Rectal smooth muscle tissue (tissue), 1 donor: ENCODE results near the gene FAT1.

ENCODE experiments used
- H3K27ac ChIP-seq: one replicate; pipeline ENCODE4 v1.7.0; 2013; ENCODE audit warnings: low read depth, low read length, inconsistent platforms
- H3K27me3 ChIP-seq: one replicate; pipeline ENCODE4 v1.7.0; 2013; ENCODE audit warnings: low read length; ENCODE audit not compliant: control insufficient read depth, insufficient read depth
- H3K36me3 ChIP-seq: one replicate; pipeline ENCODE4 v1.7.0; 2013; ENCODE audit warnings: low read length; ENCODE audit not compliant: control insufficient read depth, insufficient read depth
- H3K4me1 ChIP-seq: one replicate; pipeline ENCODE4 v1.7.0; 2013; ENCODE audit warnings: low read length; ENCODE audit not compliant: control insufficient read depth, insufficient read depth
- H3K4me3 ChIP-seq: one replicate; pipeline ENCODE4 v1.7.0; 2013; ENCODE audit warnings: low read length
- H3K9ac ChIP-seq: one replicate; pipeline ENCODE4 v1.7.0; 2013; ENCODE audit warnings: low read length

The FAT1 gene

DNA sequence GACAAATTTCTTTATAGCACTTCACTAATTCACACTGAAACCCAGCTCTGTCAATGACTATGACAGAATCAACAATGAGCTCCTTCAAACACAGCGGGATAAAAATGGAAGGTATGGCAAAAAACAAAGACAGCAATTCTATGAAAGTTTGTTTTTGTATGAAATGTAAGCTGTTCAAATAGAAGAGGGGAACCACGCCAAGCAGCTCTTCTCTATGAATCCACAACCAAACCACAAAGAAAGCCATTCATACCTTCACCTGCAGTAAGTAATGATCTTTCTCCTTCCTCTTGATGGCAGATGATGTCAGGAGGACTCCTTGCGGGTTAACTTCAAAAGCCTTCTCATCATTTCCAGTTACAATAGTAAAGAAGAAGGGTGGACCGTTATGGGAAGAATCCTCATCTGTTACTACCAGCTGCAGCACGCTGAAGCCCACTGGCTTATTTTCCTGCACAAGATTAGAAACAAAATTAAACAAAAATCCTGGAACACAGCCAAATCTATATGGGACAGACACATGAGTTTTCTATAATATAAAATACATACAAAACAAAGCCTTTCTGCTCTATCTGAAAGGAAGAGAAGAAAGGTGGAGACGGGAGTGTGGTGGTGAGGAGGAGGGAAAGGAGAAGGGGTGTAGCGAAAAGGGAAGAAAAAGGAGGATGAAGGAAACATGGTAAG is 119.4 kb downstream of the FAT1 start:
- Histone ChIP-seq H3K27ac (no peak overlapping the region), H3K4me1 (no peaks in the 10 kb centered on the region), H3K9ac (no peak overlapping the region), H3K27me3 (no peaks in the 10 kb centered on the region), H3K4me3 (no peak overlapping the region), H3K36me3 (peaks cover 16% of the 10 kb centered on the region)

DNA sequence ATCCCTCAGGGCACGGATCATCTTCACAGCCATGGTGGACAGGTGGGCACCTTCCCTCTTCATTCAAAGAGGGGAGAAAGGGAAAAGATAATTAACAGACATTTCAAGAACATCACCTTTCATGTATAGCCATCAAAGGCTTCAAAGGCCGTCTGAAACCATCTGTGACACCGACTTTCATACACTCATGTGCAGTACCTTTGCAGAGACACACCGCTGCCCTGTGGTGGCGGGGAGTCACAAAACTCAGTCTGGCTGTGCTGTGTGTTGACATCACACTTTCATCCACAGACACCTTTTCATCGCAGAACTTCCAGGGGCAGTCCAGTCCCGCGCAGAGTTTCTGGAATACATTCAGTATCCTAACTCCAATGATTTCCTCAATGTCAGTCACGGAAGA is 120.7 kb downstream of the FAT1 start:
- H3K4me3 ChIP-seq: no peak overlapping the region
- no peaks in the 10 kb centered on the region for H3K27me3 ChIP-seq
- no peak overlapping the region for H3K27ac ChIP-seq
- no peaks in the 10 kb centered on the region for H3K4me1 ChIP-seq
- H3K9ac ChIP-seq: no peak overlapping the region
- H3K36me3 ChIP-seq: peaks cover 19% of the 10 kb centered on the region

DNA sequence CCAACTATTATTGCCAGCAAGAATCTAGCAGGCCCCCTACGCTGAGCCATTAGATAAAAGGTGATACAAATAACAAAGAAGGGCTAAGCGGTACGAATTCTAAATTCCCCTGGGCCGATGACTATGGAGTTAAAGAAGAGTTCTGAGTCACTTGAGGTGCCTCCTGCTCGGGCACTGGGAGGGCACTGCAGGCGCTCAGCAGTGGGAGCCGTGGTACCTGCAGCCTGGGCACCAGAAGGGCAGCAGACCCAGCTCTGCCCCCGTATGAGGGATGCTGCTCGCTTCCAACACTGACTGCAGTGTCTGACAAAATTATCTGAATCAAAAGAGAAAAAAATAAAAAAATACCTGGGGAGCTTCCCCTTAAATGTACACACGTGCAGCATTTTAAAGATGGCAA is 124.2 kb downstream of the FAT1 start:
- Histone ChIP-seq H3K27me3 (no peaks in the 10 kb centered on the region), H3K9ac (no peak overlapping the region), H3K36me3 (peaks cover 25% of the 10 kb centered on the region), H3K27ac (no peak overlapping the region), H3K4me1 (no peaks in the 10 kb centered on the region), H3K4me3 (no peak overlapping the region)

- no peaks in the 10 kb centered on the region for H3K4me1 ChIP-seq
- H3K27me3 ChIP-seq: no peaks in the 10 kb centered on the region
- no peak overlapping the region for H3K9ac ChIP-seq
- peaks cover 24% of the 10 kb centered on the region for H3K36me3 ChIP-seq
- no peak overlapping the region for H3K4me3 ChIP-seq
- H3K27ac ChIP-seq: no peak overlapping the region
Observed at GRCh38 chr4:186598686-186599085, 125.0 kb downstream of the FAT1 start.

DNA sequence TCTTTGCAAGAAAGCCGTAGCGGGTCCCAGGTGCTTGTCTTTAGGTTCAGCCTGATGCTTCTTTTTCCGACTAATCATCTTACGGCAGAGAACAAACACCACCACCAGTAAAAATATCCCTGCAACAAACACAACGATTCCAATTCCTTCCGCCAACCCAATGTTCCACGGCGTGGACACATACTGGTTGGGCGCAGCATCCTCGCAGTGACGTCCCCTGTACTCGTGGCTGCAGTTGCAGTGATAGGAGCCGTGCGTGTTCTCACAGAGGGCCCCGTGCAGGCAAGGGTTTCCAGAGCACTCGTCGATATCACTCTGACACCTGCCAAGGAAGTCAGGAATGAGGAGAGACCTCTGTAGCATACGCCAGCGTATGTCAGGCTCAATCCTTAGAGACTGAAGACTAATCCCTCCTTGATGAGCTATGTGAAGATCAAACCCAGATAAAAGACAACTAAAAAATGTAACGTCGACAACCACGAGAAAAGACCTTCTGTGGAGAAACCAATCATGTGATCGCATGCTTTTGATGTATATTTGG is 126.7 kb downstream of the FAT1 start:
- Histone ChIP-seq H3K4me3 (no peak overlapping the region), H3K9ac (no peak overlapping the region), H3K27me3 (no peaks in the 10 kb centered on the region), H3K4me1 (no peaks in the 10 kb centered on the region), H3K27ac (no peak overlapping the region), H3K36me3 (peaks cover 16% of the 10 kb centered on the region)

DNA sequence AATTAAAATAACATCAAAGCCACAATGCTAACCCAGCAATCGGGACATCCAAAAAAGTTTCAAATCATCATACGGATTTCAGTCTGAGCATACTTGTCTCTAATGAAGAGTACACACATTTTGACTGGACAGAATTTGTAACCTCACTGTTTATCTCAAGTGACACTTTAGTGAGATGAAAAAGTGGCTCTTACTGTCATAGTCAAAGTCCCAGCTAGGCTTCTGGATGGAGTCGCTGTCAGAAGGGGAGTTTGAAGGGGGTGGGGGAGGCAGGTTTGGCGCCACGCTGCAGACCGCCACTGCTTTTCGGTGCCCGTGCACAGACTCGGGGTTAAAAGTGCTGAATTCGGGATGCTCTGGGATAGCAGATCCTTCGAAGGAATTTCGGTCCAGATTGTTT is 127.3 kb downstream of the FAT1 start:
- Histone ChIP-seq H3K4me1 (no peaks in the 10 kb centered on the region), H3K9ac (no peak overlapping the region), H3K4me3 (no peak overlapping the region), H3K27me3 (no peaks in the 10 kb centered on the region), H3K27ac (no peak overlapping the region), H3K36me3 (peaks cover 18% of the 10 kb centered on the region)

DNA sequence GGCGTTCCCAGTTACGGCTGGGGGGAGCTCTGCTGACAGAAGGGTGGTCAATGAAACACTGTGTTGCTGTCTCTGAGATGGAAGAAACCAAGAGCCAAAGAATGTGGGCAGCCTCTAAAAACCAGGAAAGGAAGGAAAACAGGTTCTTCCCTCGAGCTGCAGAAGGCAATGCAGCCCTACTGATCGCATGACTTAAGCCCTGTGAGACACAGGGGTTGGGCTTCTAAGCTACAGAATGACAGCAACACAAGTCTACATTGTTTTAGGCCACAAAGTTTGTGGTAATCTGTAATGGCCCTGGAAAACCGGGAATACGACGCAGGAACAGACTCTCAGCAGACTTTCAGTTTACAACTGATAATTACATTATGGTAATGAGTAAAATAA is 130.1 kb downstream of the FAT1 start:
- Histone ChIP-seq H3K4me3 (no peak overlapping the region), H3K36me3 (peaks cover 13% of the 10 kb centered on the region)

DNA sequence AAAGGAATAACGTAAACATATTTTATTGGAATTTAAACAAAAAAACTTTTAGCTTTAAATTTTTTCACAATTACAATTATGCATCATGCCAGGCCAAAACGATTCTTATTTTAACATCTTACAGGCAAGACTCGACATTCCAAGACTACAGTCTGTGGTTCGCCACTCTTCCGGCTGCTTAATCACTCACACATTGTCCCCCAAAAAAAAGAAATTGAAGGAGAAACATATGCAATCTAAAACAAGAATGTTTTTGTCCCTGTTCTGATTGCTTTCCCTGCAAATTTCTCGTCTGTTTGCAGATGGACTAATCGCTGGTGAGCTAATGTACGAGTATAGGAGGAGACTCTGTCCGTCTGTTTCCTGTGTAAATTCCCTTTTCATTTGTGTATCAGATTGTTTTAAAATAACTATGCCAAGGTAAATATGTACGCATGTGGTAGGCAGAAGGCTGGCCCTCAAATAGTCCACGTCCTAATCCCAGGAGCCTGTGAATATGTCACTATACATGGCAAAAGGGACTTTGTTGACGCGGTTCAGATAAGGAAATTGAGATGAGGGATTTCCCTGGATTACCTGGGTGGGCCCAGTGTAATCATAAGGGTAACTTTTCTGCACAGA is 130.6 kb downstream of the FAT1 start:
- no peak overlapping the region for H3K27ac ChIP-seq
- peaks cover 11% of the 10 kb centered on the region for H3K36me3 ChIP-seq
- no peaks in the 10 kb centered on the region for H3K27me3 ChIP-seq
- no peaks in the 10 kb centered on the region for H3K4me1 ChIP-seq
- H3K9ac ChIP-seq: no peak overlapping the region
- no peak overlapping the region for H3K4me3 ChIP-seq

More for the DNA sequence above, 130.1 kb downstream of the FAT1 start:
- Histone ChIP-seq H3K27ac (no peak overlapping the region), H3K9ac (no peak overlapping the region), H3K27me3 (no peaks in the 10 kb centered on the region), H3K4me1 (no peaks in the 10 kb centered on the region)

DNA sequence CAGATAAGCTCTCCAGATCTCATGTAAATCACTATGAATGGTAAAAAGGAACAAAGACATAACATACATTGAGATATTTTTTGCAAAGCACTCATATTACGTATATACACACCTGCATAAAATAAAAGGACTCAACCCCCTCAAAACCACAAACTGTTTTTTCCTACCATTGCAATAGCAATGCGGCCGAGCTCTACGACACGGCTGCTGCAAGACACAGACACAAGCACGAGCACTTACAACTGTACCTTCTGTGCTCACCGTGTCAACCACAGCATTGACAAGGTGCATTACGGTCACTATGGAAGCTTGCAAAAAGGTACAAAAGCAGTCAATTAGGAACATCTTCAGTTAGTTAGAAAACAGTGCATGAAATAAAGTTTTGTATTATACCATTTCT is 131.2 kb downstream of the FAT1 start:
- no peaks in the 10 kb centered on the region for H3K4me1 ChIP-seq
- peaks cover 9% of the 10 kb centered on the region for H3K36me3 ChIP-seq

GRCh38 chr4:186591651-186592050 is 132.0 kb downstream of the FAT1 start:
- no peaks in the 10 kb centered on the region for H3K4me1 ChIP-seq
- no peak overlapping the region for H3K9ac ChIP-seq
- no peak overlapping the region for H3K4me3 ChIP-seq
- peaks cover 9% of the 10 kb centered on the region for H3K36me3 ChIP-seq
- H3K27ac ChIP-seq: no peak overlapping the region
- H3K27me3 ChIP-seq: no peaks in the 10 kb centered on the region

More for the DNA sequence above, 131.2 kb downstream of the FAT1 start:
- Histone ChIP-seq H3K27me3 (no peaks in the 10 kb centered on the region), H3K27ac (no peak overlapping the region), H3K4me3 (no peak overlapping the region), H3K9ac (no peak overlapping the region)

DNA sequence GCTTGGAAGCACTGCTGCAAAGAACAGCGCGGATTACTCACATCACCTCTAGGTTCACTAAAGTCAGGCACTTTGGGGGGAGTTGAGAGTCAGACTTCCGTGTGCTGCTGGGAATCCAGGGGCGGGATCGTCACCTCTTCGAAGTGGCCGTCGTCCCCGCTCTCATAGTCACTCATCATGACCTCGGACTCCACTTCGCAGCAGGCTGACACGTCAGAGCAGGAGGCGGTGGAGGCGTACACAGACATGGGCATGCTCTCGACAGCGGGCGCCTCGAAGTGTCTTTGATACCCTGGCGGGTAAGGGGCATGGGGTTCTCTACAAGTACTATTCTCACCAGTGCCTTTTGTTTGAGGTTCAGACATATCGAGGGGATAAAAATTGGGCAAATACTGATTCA is 135.2 kb downstream of the FAT1 start:
- Histone ChIP-seq H3K27ac (no peak overlapping the region), H3K36me3 (peaks cover 7% of the 10 kb centered on the region), H3K27me3 (no peaks in the 10 kb centered on the region), H3K4me1 (no peaks in the 10 kb centered on the region), H3K4me3 (no peak overlapping the region), H3K9ac (no peak overlapping the region)

DNA sequence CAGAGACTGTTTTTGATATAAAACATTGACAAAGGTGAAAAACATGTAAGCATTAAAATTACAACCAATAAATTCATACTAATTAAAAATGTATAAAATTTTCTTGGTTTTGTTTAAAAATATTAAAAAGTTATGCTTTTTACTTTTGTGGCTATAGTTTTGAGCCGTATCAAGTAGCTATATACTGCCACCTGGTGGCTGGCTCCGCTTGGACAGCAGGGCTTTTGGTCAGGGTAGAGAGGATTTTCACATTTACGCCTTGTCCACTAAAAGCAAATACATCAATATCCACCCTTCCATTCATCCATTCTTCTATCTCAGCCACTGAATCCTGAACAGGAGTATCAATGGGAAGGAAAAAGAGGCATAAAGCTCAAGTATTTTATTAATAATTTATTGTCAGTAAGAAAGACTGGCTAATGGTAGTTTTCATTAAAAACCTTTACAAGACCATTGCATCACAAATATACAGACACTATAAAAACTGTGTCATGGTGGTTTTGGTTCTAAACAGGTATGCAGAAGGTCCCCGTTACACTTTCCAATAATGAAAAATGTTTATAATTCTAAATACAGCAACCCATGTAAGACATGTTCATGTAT is 136.1 kb downstream of the FAT1 start:
- Histone ChIP-seq H3K4me1 (no peaks in the 10 kb centered on the region), H3K4me3 (no peak overlapping the region), H3K27ac (no peak overlapping the region), H3K36me3 (peaks cover 7% of the 10 kb centered on the region), H3K27me3 (no peaks in the 10 kb centered on the region), H3K9ac (no peak overlapping the region)
